Central memory CD8-positive, alpha-beta T cell (primary cell): ENCODE data around the gene ALCAM.
A peak's percentile ranks its signal among the peaks of the same experiment; 100 is the strongest.

Experiments used
- ATAC-seq: fragments of 150-1000 bp; cut with Tn5 transposase; replicated peaks from 2 replicates; pipeline ENCODE4 v1.10.0; 2022; ENCODE audit warnings: mild to moderate bottlenecking, moderate FRiP score, moderate number of reproducible peaks; ENCODE audit not compliant: poor library complexity, severe bottlenecking; ENCODE audit errors: extremely low read depth
- DNase-seq, 2 donors: peaks; one replicate each; pipeline ENCODE4 v3.0.0; 2021; ENCODE audit warnings: low spot score in 2 of 2
- H3K27ac Mint-ChIP-seq: one replicate; pipeline ENCODE4 v1.8.0; 2022; ENCODE audit warnings: low read depth, mild to moderate bottlenecking, moderate library complexity, mixed read lengths
- H3K27me3 Mint-ChIP-seq: one replicate; pipeline ENCODE4 v1.8.0; 2022; ENCODE audit warnings: mixed read lengths
- H3K36me3 Mint-ChIP-seq: one replicate; pipeline ENCODE4 v1.8.0; 2022; ENCODE audit warnings: mild to moderate bottlenecking, moderate library complexity, mixed read lengths; ENCODE audit not compliant: insufficient read depth
- H3K4me1 Mint-ChIP-seq: one replicate; pipeline ENCODE4 v1.8.0; 2022; ENCODE audit warnings: mixed read lengths
- H3K4me3 Mint-ChIP-seq: one replicate; pipeline ENCODE4 v1.8.0; 2022; ENCODE audit warnings: mild to moderate bottlenecking, moderate library complexity, mixed read lengths
- H3K9me3 Mint-ChIP-seq: one replicate; pipeline ENCODE4 v1.8.0; 2022; ENCODE audit warnings: mixed read lengths

Gene ALCAM

DNA sequence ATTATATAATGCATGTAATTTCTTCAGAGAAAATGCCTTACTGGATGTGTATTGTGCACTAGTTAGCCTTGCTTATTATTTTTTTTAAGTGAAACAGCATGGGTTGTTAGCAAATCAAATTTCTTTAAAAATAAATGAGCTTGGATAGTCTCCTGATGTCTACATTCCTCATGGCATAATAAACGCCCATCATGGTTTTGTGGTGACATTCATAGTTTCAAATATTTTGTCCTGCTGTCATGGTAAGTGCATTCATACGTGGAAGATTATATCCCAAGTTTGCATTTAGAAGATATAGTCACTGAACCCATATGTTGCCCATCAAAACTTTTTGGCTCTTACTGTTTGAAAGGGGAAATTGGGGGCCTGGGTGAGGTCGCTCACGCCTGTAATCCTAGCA, 130.7 kb downstream of the ALCAM start:
- no peaks in the 10 kb centered on the region for H3K27me3 Mint-ChIP-seq

DNA sequence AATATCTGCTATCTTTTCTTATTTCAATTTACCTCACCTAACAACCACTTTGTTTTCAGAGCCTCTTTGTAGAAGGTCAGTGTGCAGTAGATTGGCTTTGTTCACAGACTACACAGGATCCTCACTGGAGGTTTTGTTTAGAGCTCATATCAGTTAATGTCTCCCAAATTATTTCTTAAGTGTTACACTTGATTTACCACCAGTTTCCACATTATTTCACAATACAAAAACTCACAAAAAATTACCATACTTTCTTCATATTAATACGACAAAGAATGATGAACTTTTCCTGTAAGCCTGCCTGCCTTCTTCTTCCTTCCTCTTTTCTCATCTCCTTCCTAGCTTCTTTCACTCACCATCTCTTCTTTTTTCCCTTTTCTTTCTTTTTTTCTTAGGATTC, 133.3 kb downstream of the ALCAM start:
- Mint-ChIP-seq H3K27ac (no peak overlapping the region), H3K4me3 (no peak overlapping the region), H3K4me1 (no peaks in the 10 kb centered on the region), H3K36me3 (no peaks in the 10 kb centered on the region), H3K27me3 (no peaks in the 10 kb centered on the region), H3K9me3 (no peaks in the 10 kb centered on the region)
- no peak for ATAC-seq
- no peak for DNase-seq

More for the DNA sequence above, 130.7 kb downstream of the ALCAM start:
- no peaks in the 10 kb centered on the region for H3K9me3 Mint-ChIP-seq
- no peak overlapping the region for H3K27ac Mint-ChIP-seq
- H3K36me3 Mint-ChIP-seq: no peaks in the 10 kb centered on the region
- no peak overlapping the region for H3K4me3 Mint-ChIP-seq
- H3K4me1 Mint-ChIP-seq: no peaks in the 10 kb centered on the region
- DNase-seq (no peak), ATAC-seq (no peak)

DNA sequence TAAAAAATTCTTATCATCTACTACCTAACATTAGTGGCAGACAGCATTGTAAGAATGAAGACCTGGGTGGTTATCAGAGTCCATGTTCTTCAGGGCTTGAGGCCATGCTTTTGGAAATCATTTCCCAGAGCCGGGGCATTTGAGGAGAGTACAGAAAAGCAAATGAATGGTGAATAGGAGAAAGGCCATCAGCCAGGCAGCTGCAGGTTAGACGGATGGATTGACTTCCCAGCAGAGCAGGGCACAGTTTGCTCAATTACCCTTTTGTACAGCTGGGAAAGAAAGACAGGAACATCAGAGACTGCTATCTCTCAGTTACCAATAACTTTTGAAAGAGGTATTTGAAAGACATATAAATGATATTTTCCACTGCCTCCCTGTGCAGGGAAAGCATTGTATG, 135.6 kb downstream of the ALCAM start:
- Mint-ChIP-seq H3K4me1 (no peaks in the 10 kb centered on the region), H3K9me3 (no peaks in the 10 kb centered on the region), H3K27ac (no peak overlapping the region), H3K4me3 (no peak overlapping the region), H3K36me3 (no peaks in the 10 kb centered on the region), H3K27me3 (no peaks in the 10 kb centered on the region)
- DNase-seq: no peak
- ATAC-seq: no peak

DNA sequence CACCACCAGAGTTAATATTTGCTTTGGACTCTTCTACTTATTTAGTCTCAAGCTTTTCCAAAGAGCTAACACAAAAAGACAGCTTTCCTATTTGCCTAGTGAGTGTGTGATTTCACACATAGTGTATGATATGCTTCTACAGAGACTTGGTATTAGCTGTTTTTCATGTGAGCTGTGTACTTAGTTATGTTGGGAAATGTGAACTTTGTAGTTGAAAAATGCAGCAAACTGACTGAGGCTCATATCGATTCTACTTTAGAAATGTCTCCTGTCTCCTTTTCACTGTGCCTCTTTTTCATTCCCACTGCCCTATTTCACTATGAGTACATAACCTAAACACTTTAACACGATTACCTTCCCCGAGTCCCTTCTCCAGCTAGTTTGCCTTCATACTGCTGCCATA, 136.5 kb downstream of the ALCAM start:
- Mint-ChIP-seq H3K27me3 (no peaks in the 10 kb centered on the region), H3K9me3 (no peaks in the 10 kb centered on the region), H3K36me3 (no peaks in the 10 kb centered on the region), H3K4me3 (no peak overlapping the region), H3K4me1 (no peaks in the 10 kb centered on the region), H3K27ac (no peak overlapping the region)
- DNase-seq (no peak), ATAC-seq (no peak)

DNA sequence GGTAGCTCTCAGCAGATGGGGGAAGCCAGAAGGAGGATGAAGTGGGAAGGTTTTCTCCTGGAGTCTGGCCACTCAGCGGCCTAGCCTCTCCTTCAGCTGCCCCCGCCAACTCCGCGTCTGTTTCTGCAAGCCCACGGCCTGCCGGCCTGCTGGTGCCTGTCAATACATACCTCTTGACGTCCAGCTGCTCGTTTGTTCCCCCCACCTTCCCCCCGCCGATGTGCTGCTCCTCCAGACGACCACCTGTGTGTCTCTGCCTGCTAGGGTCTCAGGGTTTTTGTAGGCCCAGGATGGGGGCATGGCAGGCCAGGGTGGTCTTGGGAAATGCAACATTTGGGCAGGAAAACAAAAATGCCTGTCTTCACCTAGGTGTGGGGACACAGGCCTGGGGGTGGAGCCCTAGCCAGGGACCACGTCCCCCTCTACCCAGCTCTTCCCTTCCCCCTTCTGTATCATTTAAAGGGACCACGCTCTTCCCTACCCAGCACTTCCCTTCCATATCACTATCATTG, 137.8 kb downstream of the ALCAM start:
- Mint-ChIP-seq H3K27me3 (no peaks in the 10 kb centered on the region), H3K36me3 (no peaks in the 10 kb centered on the region), H3K4me1 (no peaks in the 10 kb centered on the region), H3K27ac (no peak overlapping the region), H3K9me3 (no peaks in the 10 kb centered on the region), H3K4me3 (no peak overlapping the region)
- ATAC-seq: no peak
- DNase-seq: no peak

DNA sequence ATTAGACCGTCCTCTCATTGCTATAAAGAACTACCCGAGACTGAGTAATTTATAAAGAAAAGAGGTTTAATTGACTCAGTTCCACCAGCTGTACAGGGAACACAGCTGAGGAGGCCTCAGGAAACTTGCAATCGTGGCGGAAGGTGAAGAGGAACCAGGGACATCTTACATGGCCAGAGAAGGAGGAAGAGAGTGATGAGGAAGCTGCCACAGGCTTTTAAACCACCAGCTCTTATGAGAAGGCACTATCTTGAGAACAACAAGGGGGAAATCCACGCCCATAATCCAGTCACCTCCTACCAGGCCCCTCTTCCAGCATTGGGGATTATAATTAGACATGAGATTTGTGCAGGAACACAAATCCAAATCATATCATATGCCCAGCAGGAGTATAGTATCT, 138.5 kb downstream of the ALCAM start:
- DNase-seq (no peak), ATAC-seq (no peak)
- Mint-ChIP-seq H3K27me3 (no peaks in the 10 kb centered on the region), H3K27ac (no peak overlapping the region), H3K36me3 (no peaks in the 10 kb centered on the region), H3K4me3 (no peak overlapping the region), H3K9me3 (no peaks in the 10 kb centered on the region), H3K4me1 (no peaks in the 10 kb centered on the region)

DNA sequence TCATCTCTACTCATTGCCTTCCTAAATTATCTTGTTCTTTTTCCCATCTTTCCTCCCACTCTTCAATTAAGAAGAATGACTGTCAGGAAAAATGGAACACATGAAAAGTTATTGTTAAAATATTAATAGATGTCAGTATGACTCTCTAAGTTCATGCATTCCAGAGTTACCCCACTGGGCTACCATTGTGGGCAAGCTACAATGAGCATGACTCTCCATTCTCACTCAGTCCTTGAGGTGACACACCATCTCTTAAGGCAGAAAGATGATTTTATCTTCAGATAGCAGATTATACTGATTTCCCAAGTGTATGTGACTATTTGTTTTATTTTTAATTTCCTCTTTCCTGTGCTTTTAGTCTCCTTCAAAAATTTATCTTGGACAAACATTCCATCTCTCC, 144.3 kb downstream of the ALCAM start:
- H3K4me1 Mint-ChIP-seq: no peaks in the 10 kb centered on the region
- DNase-seq (no peak), ATAC-seq (no peak)
- H3K27ac Mint-ChIP-seq: no peak overlapping the region
- no peaks in the 10 kb centered on the region for H3K9me3 Mint-ChIP-seq
- no peak overlapping the region for H3K4me3 Mint-ChIP-seq
- no peaks in the 10 kb centered on the region for H3K27me3 Mint-ChIP-seq
- H3K36me3 Mint-ChIP-seq: no peaks in the 10 kb centered on the region

DNA sequence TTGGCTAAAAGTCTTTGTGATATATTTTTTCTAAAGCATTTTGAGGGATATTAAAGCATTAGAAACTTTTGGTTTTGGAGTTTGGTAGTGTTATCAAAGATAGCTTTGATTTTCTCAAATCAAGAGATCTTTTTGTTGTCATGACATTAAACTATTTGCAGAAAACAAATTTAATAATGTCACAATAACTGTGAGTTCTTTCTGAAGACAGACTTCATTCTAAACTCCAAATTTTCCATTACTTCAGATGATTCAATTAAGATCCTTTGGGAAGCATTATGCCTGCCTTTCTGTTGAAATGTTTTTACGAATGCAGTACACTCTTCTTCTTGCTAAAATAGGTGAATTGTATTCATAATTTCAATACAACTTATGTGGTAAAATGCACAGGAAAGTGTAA, 145.4 kb downstream of the ALCAM start:
- H3K36me3 Mint-ChIP-seq: no peaks in the 10 kb centered on the region
- ATAC-seq (no peak), DNase-seq (no peak)
- H3K9me3 Mint-ChIP-seq: no peaks in the 10 kb centered on the region
- no peaks in the 10 kb centered on the region for H3K4me1 Mint-ChIP-seq
- no peaks in the 10 kb centered on the region for H3K27me3 Mint-ChIP-seq
- H3K27ac Mint-ChIP-seq: no peak overlapping the region
- H3K4me3 Mint-ChIP-seq: no peak overlapping the region

DNA sequence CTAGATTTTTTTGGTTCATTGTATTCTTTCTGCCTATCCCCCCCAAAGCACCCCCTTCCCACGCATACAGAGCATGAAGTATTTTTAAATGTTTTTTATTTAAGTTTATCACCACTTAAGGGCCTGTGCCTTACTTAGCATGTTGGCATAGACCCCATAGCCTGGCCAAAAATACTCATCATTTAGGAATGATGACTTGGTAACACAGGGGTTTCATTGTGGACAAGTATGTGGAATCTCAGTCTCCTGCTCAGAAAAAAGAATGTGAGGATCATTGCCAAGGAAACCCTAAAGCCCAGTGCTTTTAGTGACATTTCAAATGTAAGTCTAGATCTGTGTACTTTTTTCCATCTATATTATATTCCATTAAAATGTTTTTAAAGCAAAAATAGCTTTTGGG, 146.3 kb downstream of the ALCAM start:
- H3K27me3 Mint-ChIP-seq: no peaks in the 10 kb centered on the region
- H3K27ac Mint-ChIP-seq: no peak overlapping the region
- H3K36me3 Mint-ChIP-seq: no peaks in the 10 kb centered on the region
- no peak overlapping the region for H3K4me3 Mint-ChIP-seq
- no peak for ATAC-seq
- no peak for DNase-seq
- no peaks in the 10 kb centered on the region for H3K4me1 Mint-ChIP-seq
- no peaks in the 10 kb centered on the region for H3K9me3 Mint-ChIP-seq

DNA sequence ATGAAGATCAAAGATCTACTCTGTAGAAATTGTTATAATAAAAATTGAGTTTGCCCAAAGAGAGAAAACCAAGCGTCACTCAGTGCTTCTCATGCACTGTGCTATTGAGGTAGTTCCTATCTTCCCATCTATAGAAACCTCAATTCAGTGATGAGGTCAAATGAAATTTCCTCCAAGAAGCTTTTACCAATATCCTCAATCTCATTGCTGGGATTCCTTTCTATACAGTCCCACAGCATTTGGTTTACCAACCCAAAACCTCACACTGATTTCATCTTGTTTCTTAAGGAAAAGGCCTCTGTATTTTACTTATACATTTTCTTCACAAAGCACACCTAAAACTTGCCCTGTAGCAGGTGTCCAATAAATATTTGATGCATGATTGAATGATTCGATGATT, 147.2 kb downstream of the ALCAM start:
- no peak for DNase-seq
- no peaks in the 10 kb centered on the region for H3K27me3 Mint-ChIP-seq
- no peaks in the 10 kb centered on the region for H3K9me3 Mint-ChIP-seq
- H3K27ac Mint-ChIP-seq: no peak overlapping the region
- H3K36me3 Mint-ChIP-seq: no peaks in the 10 kb centered on the region
- no peak for ATAC-seq
- H3K4me3 Mint-ChIP-seq: no peak overlapping the region
- no peaks in the 10 kb centered on the region for H3K4me1 Mint-ChIP-seq

DNA sequence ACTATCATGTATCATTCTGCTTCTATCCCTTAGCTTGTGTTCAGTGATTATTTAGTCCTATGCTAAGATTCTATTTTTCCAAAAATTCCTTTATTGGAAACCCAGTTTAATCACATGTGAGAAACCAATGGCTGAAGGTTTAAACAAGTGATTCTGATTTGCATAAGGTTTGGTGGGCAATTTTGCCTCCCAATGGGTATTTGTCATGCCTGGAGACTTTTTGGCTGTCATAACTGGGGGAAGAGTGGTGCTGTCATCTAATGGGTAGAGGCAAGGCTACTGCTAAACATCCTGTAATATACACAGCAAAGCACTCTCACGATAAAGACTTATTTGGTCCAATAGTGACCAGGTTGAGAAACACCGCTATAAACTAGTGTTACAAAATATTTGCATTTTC, 148.7 kb downstream of the ALCAM start:
- Mint-ChIP-seq H3K4me1 (no peaks in the 10 kb centered on the region), H3K9me3 (no peaks in the 10 kb centered on the region), H3K4me3 (no peak overlapping the region), H3K27ac (no peak overlapping the region), H3K27me3 (no peaks in the 10 kb centered on the region), H3K36me3 (no peaks in the 10 kb centered on the region)
- DNase-seq (no peak), ATAC-seq (no peak)

DNA sequence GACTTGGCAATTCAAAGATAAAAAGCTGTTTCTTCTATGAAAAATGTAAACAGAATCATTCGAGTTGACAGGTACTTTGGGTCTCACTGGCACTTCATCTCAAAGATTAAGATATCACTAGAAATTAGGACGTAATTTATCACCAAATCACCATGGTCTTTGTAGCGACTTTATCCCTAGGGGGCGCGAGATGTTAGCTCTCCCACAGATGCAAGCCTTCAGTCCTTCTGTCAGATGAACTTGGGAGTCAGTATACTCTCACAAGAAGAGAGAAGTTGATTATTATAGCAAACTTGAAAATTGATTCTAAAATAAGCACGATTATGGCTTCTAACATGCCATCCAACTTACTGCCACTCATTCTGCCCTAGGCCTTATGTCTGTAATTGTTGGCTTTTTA, 150.3 kb downstream of the ALCAM start:
- H3K4me1 Mint-ChIP-seq: no peaks in the 10 kb centered on the region
- H3K36me3 Mint-ChIP-seq: no peaks in the 10 kb centered on the region
- no peak overlapping the region for H3K27ac Mint-ChIP-seq
- DNase-seq (no peak), ATAC-seq (no peak)
- H3K27me3 Mint-ChIP-seq: no peaks in the 10 kb centered on the region
- no peak overlapping the region for H3K4me3 Mint-ChIP-seq
- no peaks in the 10 kb centered on the region for H3K9me3 Mint-ChIP-seq

DNA sequence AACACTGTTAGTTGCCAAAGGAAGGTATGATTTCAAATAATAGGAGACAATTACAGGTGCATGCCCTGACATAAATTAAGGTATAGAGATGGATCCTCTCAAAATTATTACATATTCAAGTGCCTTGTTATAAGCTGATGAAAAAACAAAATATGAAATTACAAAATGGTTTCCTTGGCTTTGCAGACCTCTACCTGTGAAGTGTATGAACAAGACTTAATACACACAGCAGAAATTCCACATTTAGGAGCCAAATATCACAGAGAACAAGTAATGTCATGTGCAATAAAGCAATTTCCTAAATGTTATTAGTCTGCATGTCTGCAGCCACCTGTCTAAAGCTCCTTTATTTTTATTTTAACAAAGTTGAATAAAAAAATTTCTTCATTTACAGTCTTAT, 151.5 kb downstream of the ALCAM start:
- DNase-seq: no peak
- ATAC-seq: no peak
- H3K4me1 Mint-ChIP-seq: no peaks in the 10 kb centered on the region
- no peak overlapping the region for H3K27ac Mint-ChIP-seq
- no peak overlapping the region for H3K4me3 Mint-ChIP-seq
- H3K36me3 Mint-ChIP-seq: no peaks in the 10 kb centered on the region
- no peaks in the 10 kb centered on the region for H3K9me3 Mint-ChIP-seq
- H3K27me3 Mint-ChIP-seq: no peaks in the 10 kb centered on the region

DNA sequence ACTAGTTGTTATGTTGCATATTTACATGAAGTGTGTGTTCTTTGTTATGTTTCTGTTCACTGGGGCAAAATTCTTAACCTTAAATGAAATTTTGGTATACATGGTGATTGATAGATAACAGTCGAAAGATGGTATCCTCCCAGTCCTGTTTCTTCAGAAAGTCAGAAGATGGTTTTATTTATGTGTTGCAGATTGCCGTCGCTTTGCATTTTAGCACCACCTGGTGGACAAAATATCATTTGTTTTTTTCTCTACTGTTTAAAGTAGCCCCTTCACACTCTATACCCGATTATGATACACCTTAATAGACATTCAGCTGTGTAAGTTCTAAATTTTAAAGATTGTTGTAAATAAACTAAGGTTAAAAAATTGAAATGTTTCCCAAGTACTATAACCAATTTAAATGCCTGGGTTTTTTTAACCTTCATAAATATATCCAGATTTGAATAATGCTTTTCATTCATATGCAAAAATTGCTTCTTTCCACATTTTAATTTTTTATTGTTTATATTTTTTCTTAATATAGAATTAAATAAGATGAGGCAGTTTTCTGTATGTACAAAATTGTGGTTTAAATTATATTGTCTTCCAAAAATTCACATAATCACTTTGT, 152.2 kb downstream of the ALCAM start:
- Mint-ChIP-seq H3K4me1 (no peaks in the 10 kb centered on the region), H3K27me3 (no peaks in the 10 kb centered on the region), H3K36me3 (no peaks in the 10 kb centered on the region), H3K4me3 (no peak overlapping the region), H3K9me3 (no peaks in the 10 kb centered on the region), H3K27ac (no peak overlapping the region)
- peak; percentile 68 for ATAC-seq
- DNase-seq: no peak
